Activated effector memory CD4-positive, alpha-beta T cell treated with anti-CD3 and anti-CD28 coated beads, Interleukin-2, amount 50 U/mL, for 16 hours (primary cell): ENCODE data around the gene BABAM2.
"Not testable (repeated sequence)": the region's sequence is repeated elsewhere in the genome, so short reads cannot be mapped to it uniquely, and the experiment has no call there.

Experiments used
- DNase-seq: peaks from one replicate; pipeline ENCODE4 v3.0.0-alpha.2; 2020

The BABAM2 gene

DNA sequence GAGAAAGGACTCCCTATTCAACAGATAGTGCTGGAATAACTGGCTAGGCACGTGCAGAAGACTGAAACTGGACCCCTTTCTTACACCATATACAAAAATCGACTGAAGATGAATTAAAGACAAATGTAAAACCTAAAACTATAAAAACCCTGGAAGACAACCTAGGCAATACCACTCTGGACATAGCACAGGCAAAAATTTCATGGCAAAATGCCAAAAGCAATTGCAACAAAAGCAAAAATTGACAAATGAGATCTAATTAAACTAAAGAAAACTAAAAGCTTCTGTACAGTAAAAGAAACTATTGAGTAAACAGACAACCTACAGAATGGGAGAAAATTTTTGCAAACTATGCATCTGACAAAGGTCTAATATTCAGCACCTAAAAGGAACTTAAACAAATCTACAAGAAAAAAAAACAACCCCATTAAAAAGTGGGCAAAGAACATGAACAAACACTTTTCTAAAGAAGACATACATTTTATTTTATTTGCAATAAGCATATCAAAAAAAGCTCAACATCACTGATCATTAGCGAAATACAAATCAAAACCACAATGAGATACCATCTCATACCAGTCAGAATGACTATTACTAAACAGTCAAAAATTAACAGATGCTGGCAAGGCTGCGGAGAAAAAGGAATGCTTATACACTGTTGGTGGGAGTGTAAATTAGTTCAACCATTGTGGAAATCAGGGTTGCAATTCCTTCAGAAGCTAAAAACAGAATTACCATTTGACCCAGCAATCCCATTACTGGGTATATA is 8.5 kb upstream of the BABAM2 start:
- not testable (repeated sequence) for DNase-seq

DNA sequence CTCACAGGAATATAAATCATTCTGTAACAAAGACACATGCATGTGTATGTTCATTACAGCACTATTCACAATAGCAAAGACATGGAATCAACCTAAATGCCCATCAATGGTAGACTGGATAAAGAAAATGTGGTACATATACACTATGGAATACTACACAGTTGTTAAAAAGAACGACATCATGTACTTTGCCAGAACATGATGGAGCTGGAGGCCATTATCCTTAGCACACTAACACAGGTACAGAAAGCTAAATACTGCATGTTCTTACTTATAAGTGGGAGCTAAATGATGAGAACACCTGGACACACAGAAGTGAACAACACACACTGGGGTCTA is 8.0 kb upstream of the BABAM2 start:
- not testable (repeated sequence) for DNase-seq

GRCh38 chr2:27884601-27885000 is 5.9 kb upstream of the BABAM2 start:
- no peak for DNase-seq

DNA sequence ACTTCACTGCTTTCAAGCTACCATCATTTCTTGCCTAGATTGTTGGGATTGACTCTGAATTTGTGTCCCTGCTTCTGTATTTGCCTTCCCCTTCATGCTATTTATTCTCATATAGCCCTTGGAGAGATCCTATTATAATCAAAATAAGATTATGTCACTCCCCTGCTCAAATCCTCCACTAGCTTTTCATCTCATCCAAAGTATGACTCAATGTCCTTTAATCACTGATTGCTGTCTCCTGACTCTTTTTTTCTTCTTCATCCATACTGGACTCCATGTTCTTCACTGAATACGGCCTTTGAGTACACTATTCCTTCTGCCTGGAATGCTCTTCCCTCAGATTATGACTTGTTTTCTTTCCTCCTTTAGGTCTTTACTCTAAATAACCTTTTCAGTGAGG is 5.3 kb upstream of the BABAM2 start:
- no peak for DNase-seq

- DNase-seq, result no peak
Observed at GRCh38 chr2:27885661-27886060, 4.9 kb upstream of the BABAM2 start.

GRCh38 chr2:27886322-27886721 is 4.2 kb upstream of the BABAM2 start:
- DNase-seq, result no peak

DNA sequence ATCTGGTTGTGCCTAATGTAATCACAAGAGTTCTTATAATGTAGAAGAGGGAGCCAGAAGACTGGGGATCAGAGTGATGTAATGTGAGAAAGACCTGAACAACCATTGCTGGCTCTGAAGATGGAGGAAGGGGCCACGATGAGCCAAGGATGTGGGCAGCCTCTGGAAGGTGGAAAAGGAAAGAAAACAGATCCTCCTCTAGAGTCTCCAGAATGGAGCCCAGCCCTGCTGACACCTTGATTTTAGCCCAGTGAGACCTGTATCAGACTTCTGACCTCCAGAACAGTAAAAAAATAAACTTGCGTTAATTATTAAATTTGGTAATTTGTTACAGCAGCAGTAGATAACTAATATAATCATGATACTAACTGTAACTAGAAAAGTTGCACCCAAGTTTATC is 3.4 kb upstream of the BABAM2 start:
- no peak for DNase-seq

DNA sequence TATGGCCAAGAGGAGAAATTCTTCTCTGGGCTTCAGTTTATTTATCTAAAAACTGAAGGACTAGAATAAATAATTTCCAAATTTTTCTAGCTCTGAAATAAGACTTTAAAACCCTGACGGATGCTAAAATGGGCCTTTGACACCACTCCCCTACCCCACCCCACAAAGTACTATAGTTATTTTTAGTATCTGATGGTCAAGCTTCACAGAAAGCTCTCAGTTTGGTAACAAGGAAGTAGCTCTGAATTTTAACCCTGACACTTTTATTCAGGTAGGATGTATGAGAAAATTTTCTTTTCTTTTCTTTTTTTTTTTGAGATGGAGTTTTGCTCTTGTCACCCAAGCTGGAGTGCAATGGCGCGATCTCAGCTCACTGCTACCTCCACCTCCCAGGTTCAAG is 2.7 kb upstream of the BABAM2 start:
- no peak for DNase-seq

GRCh38 chr2:27888790-27889189 is 1.7 kb upstream of the BABAM2 start:
- DNase-seq, result no peak

DNA sequence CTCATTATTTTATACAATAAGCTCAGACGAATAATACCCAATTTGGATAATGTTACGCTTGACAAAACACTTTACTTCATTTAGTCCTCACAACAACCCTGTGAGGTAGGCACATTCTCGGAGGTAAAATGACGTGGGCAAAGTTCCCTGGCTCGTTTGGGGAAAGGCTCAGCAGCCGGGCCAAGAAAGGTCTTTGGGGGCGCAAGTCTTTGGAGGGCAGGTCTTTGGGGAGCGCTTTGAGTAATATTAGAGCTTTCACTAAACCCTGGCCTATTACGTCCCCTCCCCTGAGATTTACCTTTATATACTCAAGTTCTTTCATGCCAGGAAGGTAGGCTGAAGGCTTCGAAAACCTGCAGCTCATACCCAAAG is 769 bp upstream of the BABAM2 start:
- DNase-seq, result no peak

GRCh38 chr2:27890924-27891672 is 569 bp downstream of the BABAM2 start:
- peak; percentile 95 for DNase-seq

DNA sequence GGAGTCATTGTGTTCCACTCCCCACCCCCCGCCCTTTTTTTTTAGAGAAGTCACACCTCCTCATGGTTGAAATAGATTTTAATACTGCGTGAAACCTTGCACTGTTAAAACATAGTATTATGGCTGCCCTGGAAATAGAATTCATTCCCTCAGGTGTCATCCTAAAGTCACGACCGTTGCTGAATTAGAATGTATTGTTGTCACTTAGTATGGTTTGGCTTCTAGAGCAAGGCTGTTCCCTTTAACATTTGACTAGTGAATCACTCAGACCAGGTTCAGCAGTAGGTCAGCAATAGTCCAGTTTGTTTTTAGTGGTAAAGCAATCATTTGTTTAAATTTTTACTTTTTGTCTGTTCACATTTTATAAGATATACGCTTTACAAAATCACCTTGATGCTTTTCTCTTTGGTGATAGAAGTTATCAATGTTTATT is 1.2 kb downstream of the BABAM2 start:
- DNase-seq, result no peak

GRCh38 chr2:27893006-27893405 is 2.5 kb downstream of the BABAM2 start:
- DNase-seq, result no peak

GRCh38 chr2:27897717-27898116 is 7.2 kb downstream of the BABAM2 start:
- no peak for DNase-seq

- peak; percentile 67 for DNase-seq
Observed at GRCh38 chr2:27901234-27901633, 10.7 kb downstream of the BABAM2 start.

DNA sequence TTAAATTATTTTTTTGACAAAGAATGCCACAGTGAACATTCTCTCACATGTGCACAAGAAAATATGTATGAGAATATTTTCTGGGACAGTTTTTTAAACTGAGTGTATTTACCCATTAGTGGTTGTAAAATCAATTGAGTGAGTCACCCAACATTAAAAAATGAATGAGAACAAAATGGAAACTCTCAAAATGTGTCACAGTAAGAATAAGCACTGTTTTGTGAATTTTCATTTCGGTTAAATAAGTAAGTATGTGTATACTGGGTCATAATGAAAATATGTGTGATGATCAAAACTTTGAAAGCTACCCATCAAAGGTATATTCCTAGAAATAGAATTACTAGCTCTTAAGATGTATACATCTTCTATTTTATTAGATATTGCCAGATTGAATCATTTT is 11.6 kb downstream of the BABAM2 start:
- no peak for DNase-seq

GRCh38 chr2:27903018-27903417 is 12.5 kb downstream of the BABAM2 start:
- DNase-seq, result no peak

DNA sequence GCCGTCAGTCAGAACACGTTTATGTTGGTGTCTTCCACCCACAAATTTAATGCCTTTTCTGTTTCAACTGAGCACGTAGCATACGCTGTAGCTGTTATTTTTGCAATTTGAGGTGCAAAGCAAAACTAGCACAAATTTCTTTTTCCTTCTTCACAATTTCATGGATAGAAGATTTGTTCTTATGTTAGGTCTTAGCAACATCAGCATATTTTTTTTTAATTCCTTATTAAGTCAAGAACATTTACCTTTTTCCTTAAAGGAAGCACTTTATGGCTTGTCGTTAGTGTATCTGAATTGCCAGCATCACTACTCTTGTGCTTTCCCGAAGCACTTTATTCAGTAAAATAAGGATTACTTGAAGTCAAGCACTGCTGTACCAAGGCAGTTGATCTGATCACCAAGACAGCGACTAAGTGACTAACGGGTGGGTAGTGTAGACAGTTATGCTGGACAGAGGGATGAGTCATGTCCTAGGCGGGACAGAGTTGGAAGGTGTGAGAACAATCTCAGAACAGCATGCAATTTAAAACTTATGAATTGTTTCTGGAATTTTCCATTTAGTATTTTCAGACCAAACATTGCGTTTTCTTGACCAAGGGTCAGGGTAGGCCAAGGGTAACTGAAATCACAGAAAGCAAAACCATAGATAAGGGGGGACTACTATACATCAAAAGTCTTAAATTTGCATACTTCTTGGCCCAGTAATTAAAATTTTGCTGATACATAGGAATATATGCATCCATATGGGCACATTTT is 13.3 kb downstream of the BABAM2 start:
- no peak for DNase-seq

GRCh38 chr2:27904405-27904665 is 13.8 kb downstream of the BABAM2 start:
- no peak for DNase-seq

DNA sequence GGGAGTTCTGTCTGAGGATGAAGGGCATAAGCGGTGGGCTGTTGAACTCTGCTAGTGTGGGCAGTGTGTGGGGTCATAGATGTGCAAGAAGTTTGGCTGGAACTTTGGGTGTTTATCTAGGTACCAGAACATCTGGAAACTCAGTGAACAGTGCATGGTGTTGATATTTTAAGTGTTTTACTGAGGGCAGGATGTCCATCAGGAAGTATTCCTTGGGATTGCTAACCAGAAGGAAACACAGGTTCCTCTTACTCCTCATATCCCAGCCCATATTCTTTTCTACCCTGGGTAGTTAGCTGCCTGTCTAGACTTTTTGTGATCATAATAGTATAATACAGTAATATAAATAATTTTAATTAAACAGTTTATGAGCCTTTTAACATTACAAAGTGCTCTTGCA is 15.5 kb downstream of the BABAM2 start:
- DNase-seq, result no peak

DNA sequence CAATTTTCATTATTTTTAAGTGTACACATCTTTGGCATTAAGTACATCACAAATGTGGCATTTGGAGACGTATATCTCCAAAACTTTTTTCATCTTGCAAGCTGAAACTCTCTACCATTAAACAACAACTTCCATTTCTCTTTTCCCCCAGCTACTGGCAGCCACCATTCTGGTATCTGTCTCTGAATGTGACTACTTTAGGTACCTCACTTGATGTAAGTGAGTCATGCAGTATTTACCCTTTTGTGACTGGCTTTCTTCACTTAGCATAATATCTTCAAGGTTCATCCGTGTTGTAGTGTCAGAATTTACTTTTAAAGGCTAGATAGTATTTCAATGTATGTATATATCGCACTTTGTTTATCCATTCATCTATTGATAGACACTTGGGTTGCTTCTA is 17.0 kb downstream of the BABAM2 start:
- DNase-seq, result no peak

DNA sequence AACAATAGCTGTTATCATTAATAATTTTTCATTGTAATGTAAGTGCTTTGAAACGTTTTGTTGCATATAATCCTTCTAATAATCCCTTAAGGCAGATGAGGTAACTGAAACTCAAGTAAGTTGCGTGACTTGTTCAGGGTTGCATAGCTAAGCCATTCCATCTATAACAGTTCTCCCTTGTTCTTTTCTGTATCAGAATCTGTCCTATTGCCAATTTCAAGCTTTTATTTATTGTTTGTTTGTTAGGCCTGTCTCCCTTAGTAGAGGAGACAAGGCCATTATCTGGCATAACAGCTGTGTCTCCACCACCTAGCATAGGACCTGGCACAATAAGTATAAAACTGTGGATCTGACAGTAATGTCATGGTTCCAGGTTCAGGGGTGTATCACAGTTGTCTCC is 19.4 kb downstream of the BABAM2 start:
- no peak for DNase-seq

GRCh38 chr2:27911458-27912210 is 21.1 kb downstream of the BABAM2 start:
- no peak for DNase-seq

GRCh38 chr2:27912512-27912911 is 22.0 kb downstream of the BABAM2 start:
- no peak for DNase-seq
